Activated naive CD4-positive, alpha-beta T cell treated with anti-CD3 and anti-CD28 coated beads, Interleukin-2, amount 10 ng/mL, durations not matched to agents 7 days and 5 days (primary cell): ENCODE measurements around the gene OR2S2.
"Not testable (repeated sequence)": the region's sequence is repeated elsewhere in the genome, so short reads cannot be mapped to it uniquely, and the experiment has no call there.

Source experiments
- CTCF ChIA-PET: fragments of 350-600 bp; sonication (Branson Sonifier 250); formaldehyde crosslinking; loops from one replicate; lab custom pipeline; 2021; ENCODE audit warnings: antibody characterized with exemption; lab: Charles Lee
- DNase-seq: peaks from one replicate; pipeline ENCODE4 v3.0.0-alpha.2; 2020
- H3K27ac Mint-ChIP-seq: one replicate; pipeline ENCODE4 v1.8.0; 2021; ENCODE audit warnings: mild to moderate bottlenecking, moderate library complexity, mixed read lengths
- H3K27me3 Mint-ChIP-seq: one replicate; pipeline ENCODE4 v1.8.0; 2021; ENCODE audit warnings: mild to moderate bottlenecking, mixed read lengths
- H3K36me3 Mint-ChIP-seq: one replicate; pipeline ENCODE4 v1.8.0; 2021; ENCODE audit warnings: mixed read lengths
- H3K4me1 Mint-ChIP-seq: one replicate; pipeline ENCODE4 v1.8.0; 2021; ENCODE audit warnings: mixed read lengths
- H3K4me3 Mint-ChIP-seq: one replicate; pipeline ENCODE4 v1.8.0; 2021; ENCODE audit warnings: mild to moderate bottlenecking, moderate library complexity, mixed read lengths
- H3K9me3 Mint-ChIP-seq: one replicate; pipeline ENCODE4 v1.8.0; 2021; ENCODE audit warnings: mixed read lengths

The OR2S2 gene

GRCh38 chr9:35935261-35935660 is 22.7 kb downstream of the OR2S2 start:
- DNase-seq: no peak
- CTCF ChIA-PET: interaction anchor here (1.0 to 1.6 kb wide), 2 partner anchors 10 to 53 kb away, joined by 3 to 9 read pairs; no protein-coding TSS in a partner anchor
- Mint-ChIP-seq H3K4me3 (no peak overlapping the region), H3K27ac (no peak overlapping the region), H3K9me3 (peaks cover 7% of the 10 kb centered on the region), H3K27me3 (no peaks in the 10 kb centered on the region), H3K4me1 (peaks cover 46% of the 10 kb centered on the region), H3K36me3 (no peaks in the 10 kb centered on the region)

- CTCF ChIA-PET: interaction anchor here (1.7 kb wide), 1 partner anchor 31 kb away, joined by 5 read pairs; no protein-coding TSS in a partner anchor
- not testable (repeated sequence) for H3K4me3 Mint-ChIP-seq, H3K27ac Mint-ChIP-seq, H3K27me3 Mint-ChIP-seq, H3K36me3 Mint-ChIP-seq, DNase-seq, H3K9me3 Mint-ChIP-seq
- peaks cover 34% of the 10 kb centered on the region for H3K4me1 Mint-ChIP-seq
Measured at GRCh38 chr9:35934069-35934468, 23.9 kb downstream of the OR2S2 start.

GRCh38 chr9:35933550-35934067 is 24.3 kb downstream of the OR2S2 start:
- Mint-ChIP-seq H3K4me3 (no peak overlapping the region), H3K27ac (no peak overlapping the region), H3K4me1 (peaks cover 30% of the 10 kb centered on the region), H3K9me3 (peaks cover 7% of the 10 kb centered on the region), H3K27me3 (peaks cover 9% of the 10 kb centered on the region), H3K36me3 (no peaks in the 10 kb centered on the region)
- CTCF ChIA-PET: interaction anchor here (1.7 kb wide), 1 partner anchor 30 kb away, joined by 5 read pairs; no protein-coding TSS in a partner anchor
- DNase-seq: no peak

- peak; percentile 67 for DNase-seq
- peaks cover 9% of the 10 kb centered on the region for H3K27me3 Mint-ChIP-seq
- CTCF ChIA-PET: interaction anchor here (1.7 kb wide), 1 partner anchor 30 kb away, joined by 5 read pairs; no protein-coding TSS in a partner anchor
- H3K4me3 Mint-ChIP-seq: no peak overlapping the region
- peaks cover 23% of the 10 kb centered on the region for H3K4me1 Mint-ChIP-seq
- peaks cover 7% of the 10 kb centered on the region for H3K9me3 Mint-ChIP-seq
- H3K27ac Mint-ChIP-seq: peak overlapping the region; percentile 6
- H3K36me3 Mint-ChIP-seq: no peaks in the 10 kb centered on the region
Measured at GRCh38 chr9:35932735-35933134, 25.2 kb downstream of the OR2S2 start.

GRCh38 chr9:35930989-35931388 is 27.0 kb downstream of the OR2S2 start:
- CTCF ChIA-PET: no interaction called here
- Mint-ChIP-seq H3K27ac (no peak overlapping the region), H3K36me3 (no peaks in the 10 kb centered on the region), H3K4me1 (peaks cover 18% of the 10 kb centered on the region), H3K27me3 (peaks cover 15% of the 10 kb centered on the region), H3K4me3 (no peak overlapping the region), H3K9me3 (no peaks in the 10 kb centered on the region)
- no peak for DNase-seq

- DNase-seq: no peak
- no peaks in the 10 kb centered on the region for H3K36me3 Mint-ChIP-seq
- peaks cover 18% of the 10 kb centered on the region for H3K4me1 Mint-ChIP-seq
- no peak overlapping the region for H3K4me3 Mint-ChIP-seq
- H3K9me3 Mint-ChIP-seq: no peaks in the 10 kb centered on the region
- CTCF ChIA-PET: no interaction called here
- H3K27ac Mint-ChIP-seq: no peak overlapping the region
- peaks cover 16% of the 10 kb centered on the region for H3K27me3 Mint-ChIP-seq
Measured at GRCh38 chr9:35930521-35930920, 27.4 kb downstream of the OR2S2 start.

GRCh38 chr9:35929453-35929718 is 28.6 kb downstream of the OR2S2 start:
- Mint-ChIP-seq H3K4me1 (peaks cover 18% of the 10 kb centered on the region), H3K36me3 (no peaks in the 10 kb centered on the region), H3K27ac (no peak overlapping the region), H3K4me3 (no peak overlapping the region), H3K9me3 (no peaks in the 10 kb centered on the region), H3K27me3 (peaks cover 24% of the 10 kb centered on the region)
- DNase-seq: no peak
- CTCF ChIA-PET: interaction anchor here (1.0 to 1.1 kb wide), 2 partner anchors 16 to 18 kb away, joined by 3 read pairs; no protein-coding TSS in a partner anchor

- H3K36me3 Mint-ChIP-seq: no peaks in the 10 kb centered on the region
- peaks cover 18% of the 10 kb centered on the region for H3K4me1 Mint-ChIP-seq
- H3K9me3 Mint-ChIP-seq: no peaks in the 10 kb centered on the region
- CTCF ChIA-PET: interaction anchor here (1.0 to 1.5 kb wide), 4 partner anchors 12 to 26 kb away, joined by 3 read pairs; no protein-coding TSS in a partner anchor
- DNase-seq: no peak
- H3K27me3 Mint-ChIP-seq: peaks cover 24% of the 10 kb centered on the region
- no peak overlapping the region for H3K4me3 Mint-ChIP-seq
- H3K27ac Mint-ChIP-seq: no peak overlapping the region
Measured at GRCh38 chr9:35928591-35929452, 29.1 kb downstream of the OR2S2 start.

- H3K36me3 Mint-ChIP-seq: no peaks in the 10 kb centered on the region
- H3K4me3 Mint-ChIP-seq: no peak overlapping the region
- CTCF ChIA-PET: interaction anchor here (1.0 to 3.1 kb wide), 6 partner anchors 9 to 22 kb away, joined by 3 to 15 read pairs (median 4); no protein-coding TSS in a partner anchor
- H3K27me3 Mint-ChIP-seq: peaks cover 16% of the 10 kb centered on the region
- no peaks in the 10 kb centered on the region for H3K4me1 Mint-ChIP-seq
- H3K9me3 Mint-ChIP-seq: no peaks in the 10 kb centered on the region
- H3K27ac Mint-ChIP-seq: no peak overlapping the region
- no peak for DNase-seq
Measured at GRCh38 chr9:35923927-35924763, 33.8 kb downstream of the OR2S2 start.

- CTCF ChIA-PET: interaction anchor here (1.3 to 3.1 kb wide), 2 partner anchors 13 to 20 kb away, joined by 4 to 15 read pairs; no protein-coding TSS in a partner anchor
Measured at GRCh38 chr9:35923598-35923926, 34.4 kb downstream of the OR2S2 start.

GRCh38 chr9:35920051-35920620 is 37.8 kb downstream of the OR2S2 start:
- CTCF ChIA-PET: interaction anchor here (0.6 to 2.0 kb wide), 5 partner anchors 9 to 36 kb away, joined by 4 to 9 read pairs (median 5); no protein-coding TSS in a partner anchor
- no peaks in the 10 kb centered on the region for H3K9me3 Mint-ChIP-seq
- H3K36me3 Mint-ChIP-seq: no peaks in the 10 kb centered on the region
- peaks cover 5% of the 10 kb centered on the region for H3K27me3 Mint-ChIP-seq
- H3K27ac Mint-ChIP-seq: no peak overlapping the region
- no peak overlapping the region for H3K4me3 Mint-ChIP-seq
- H3K4me1 Mint-ChIP-seq: no peaks in the 10 kb centered on the region
- DNase-seq: no peak

More at GRCh38 chr9:35923598-35923926, 34.4 kb downstream of the OR2S2 start:
- no peaks in the 10 kb centered on the region for H3K4me1 Mint-ChIP-seq
- H3K36me3 Mint-ChIP-seq: no peaks in the 10 kb centered on the region
- H3K9me3 Mint-ChIP-seq: no peaks in the 10 kb centered on the region
- H3K27me3 Mint-ChIP-seq: peaks cover 15% of the 10 kb centered on the region
- no peak for DNase-seq
- no peak overlapping the region for H3K4me3 Mint-ChIP-seq
- no peak overlapping the region for H3K27ac Mint-ChIP-seq

GRCh38 chr9:35919212-35920008 is 38.5 kb downstream of the OR2S2 start:
- Mint-ChIP-seq H3K4me3 (no peak overlapping the region), H3K27me3 (no peaks in the 10 kb centered on the region), H3K4me1 (no peaks in the 10 kb centered on the region), H3K36me3 (no peaks in the 10 kb centered on the region), H3K9me3 (no peaks in the 10 kb centered on the region), H3K27ac (no peak overlapping the region)
- no peak for DNase-seq
- CTCF ChIA-PET: interaction anchor here (0.8 to 2.0 kb wide), 4 partner anchors 8 to 37 kb away, joined by 4 to 9 read pairs (median 6); no protein-coding TSS in a partner anchor

GRCh38 chr9:35918780-35919179 is 39.2 kb downstream of the OR2S2 start:
- CTCF ChIA-PET: interaction anchor here (1.7 kb wide), 1 partner anchor 27 kb away, joined by 6 read pairs; no protein-coding TSS in a partner anchor
- Mint-ChIP-seq H3K27ac (no peak overlapping the region), H3K4me3 (no peak overlapping the region), H3K9me3 (no peaks in the 10 kb centered on the region), H3K27me3 (no peaks in the 10 kb centered on the region), H3K4me1 (no peaks in the 10 kb centered on the region), H3K36me3 (no peaks in the 10 kb centered on the region)
- DNase-seq: no peak
